ENCODE measurements around the gene P2RY14.
"Not testable (repeated sequence)": the region's sequence is repeated elsewhere in the genome, so short reads cannot be mapped to it uniquely, and the experiment has no call there.

DNA sequence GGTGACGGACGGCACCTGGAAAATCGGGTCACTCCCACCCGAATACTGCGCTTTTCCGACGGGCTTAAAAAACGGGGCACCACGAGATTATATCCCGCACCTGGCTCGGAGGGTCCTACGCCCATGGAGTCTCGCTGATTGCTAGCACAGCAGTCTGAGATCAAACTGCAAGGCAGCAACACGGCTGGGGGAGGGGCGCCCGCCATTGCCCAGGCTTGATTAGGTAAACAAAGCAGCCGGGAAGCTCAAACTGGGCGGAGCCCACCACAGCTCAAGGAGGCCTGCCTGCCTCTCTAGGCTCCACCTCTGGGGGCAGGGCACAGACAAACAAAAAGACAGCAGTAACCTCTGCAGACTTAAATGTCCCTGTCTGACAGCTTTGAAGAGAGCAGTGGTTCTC is 36.3 kb downstream of the P2RY14 start:
- TF ChIP-seq, protein P1, sequence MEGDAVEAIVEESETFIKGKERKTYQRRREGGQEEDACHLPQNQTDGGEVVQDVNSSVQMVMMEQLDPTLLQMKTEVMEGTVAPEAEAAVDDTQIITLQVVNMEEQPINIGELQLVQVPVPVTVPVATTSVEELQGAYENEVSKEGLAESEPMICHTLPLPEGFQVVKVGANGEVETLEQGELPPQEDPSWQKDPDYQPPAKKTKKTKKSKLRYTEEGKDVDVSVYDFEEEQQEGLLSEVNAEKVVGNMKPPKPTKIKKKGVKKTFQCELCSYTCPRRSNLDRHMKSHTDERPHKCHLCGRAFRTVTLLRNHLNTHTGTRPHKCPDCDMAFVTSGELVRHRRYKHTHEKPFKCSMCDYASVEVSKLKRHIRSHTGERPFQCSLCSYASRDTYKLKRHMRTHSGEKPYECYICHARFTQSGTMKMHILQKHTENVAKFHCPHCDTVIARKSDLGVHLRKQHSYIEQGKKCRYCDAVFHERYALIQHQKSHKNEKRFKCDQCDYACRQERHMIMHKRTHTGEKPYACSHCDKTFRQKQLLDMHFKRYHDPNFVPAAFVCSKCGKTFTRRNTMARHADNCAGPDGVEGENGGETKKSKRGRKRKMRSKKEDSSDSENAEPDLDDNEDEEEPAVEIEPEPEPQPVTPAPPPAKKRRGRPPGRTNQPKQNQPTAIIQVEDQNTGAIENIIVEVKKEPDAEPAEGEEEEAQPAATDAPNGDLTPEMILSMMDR (IDR thresholded peaks at IDR 0.05) = not testable (repeated sequence)
- not testable (repeated sequence) for TF ChIP-seq POLR2A (IDR thresholded peaks at IDR 0.05)
